ENCODE data around the gene CMTM4.
"Not testable (repeated sequence)": the region's sequence is repeated elsewhere in the genome, so short reads cannot be mapped to it uniquely, and the experiment has no call there.

Gene CMTM4

DNA sequence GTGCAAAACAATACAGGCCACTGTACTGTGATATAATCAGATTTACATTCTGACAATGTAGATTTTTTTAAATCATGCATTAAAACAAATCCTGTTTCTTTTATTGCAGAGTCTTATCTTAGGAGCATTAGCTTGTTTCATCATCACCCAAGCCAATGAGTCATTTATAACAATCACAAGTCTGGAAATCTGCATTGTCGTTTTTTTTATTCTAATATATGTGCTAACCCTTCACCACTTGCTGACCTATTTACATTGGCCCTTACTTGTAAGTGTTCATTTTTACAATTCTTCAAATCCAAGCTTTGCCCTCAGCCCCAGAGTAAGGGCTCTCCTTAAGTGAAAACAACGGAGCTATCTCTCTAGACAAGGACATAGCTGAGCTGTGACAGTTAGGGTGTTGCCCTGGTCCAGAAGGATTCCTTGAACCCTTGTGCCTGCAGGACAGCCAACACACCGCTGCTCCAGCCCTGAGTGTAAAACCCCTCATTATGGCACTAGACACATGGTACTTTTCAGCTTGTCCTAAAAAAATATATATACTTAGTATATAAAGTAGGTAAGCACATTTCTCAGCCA lies 126.6 kb downstream of the CMTM4 start:
- H3K9me3 ChIP-seq (ENCODE audit: severe bottlenecking), result no peaks in the 10 kb centered on the region
- H3K4me3 ChIP-seq (ENCODE audit: severe bottlenecking), result no peak overlapping the region
- TF ChIP-seq, protein P1, sequence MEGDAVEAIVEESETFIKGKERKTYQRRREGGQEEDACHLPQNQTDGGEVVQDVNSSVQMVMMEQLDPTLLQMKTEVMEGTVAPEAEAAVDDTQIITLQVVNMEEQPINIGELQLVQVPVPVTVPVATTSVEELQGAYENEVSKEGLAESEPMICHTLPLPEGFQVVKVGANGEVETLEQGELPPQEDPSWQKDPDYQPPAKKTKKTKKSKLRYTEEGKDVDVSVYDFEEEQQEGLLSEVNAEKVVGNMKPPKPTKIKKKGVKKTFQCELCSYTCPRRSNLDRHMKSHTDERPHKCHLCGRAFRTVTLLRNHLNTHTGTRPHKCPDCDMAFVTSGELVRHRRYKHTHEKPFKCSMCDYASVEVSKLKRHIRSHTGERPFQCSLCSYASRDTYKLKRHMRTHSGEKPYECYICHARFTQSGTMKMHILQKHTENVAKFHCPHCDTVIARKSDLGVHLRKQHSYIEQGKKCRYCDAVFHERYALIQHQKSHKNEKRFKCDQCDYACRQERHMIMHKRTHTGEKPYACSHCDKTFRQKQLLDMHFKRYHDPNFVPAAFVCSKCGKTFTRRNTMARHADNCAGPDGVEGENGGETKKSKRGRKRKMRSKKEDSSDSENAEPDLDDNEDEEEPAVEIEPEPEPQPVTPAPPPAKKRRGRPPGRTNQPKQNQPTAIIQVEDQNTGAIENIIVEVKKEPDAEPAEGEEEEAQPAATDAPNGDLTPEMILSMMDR (IDR thresholded peaks at IDR 0.05; ENCODE audit: poor library complexity, severe bottlenecking), result no peak
- peak overlapping the region; percentile 20 for H3K27ac ChIP-seq (ENCODE audit: poor library complexity, severe bottlenecking)
- ATAC-seq (ENCODE audit: low read depth), result peak; percentile 69
- peaks cover 15% of the 10 kb centered on the region for H3K4me1 ChIP-seq (ENCODE audit: insufficient read depth, poor library complexity, severe bottlenecking)
- no peaks in the 10 kb centered on the region for H3K27me3 ChIP-seq (ENCODE audit: insufficient read depth, poor library complexity, severe bottlenecking)
- H3K36me3 ChIP-seq (ENCODE audit: low read depth), result peaks cover 32% of the 10 kb centered on the region
- no peak for DNase-seq (ENCODE audit: low spot score)

DNA sequence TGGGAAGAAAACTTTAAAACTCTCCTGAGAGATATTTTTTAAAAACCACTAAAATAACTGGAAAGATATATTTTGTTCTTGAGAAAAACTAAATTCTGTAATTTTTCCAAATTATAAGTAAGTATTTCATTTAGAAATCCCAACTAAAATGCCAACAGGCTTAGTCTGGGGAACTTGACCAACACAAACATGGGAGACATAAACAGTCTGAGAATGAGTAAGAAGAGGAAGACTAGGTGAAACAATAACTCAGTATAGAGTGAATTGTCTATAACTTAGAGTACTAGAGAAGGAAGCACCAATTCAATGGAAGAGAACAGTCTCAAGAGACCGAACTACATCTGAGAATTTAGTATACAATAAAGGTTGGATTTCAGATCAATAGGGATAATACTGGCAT lies 127.4 kb downstream of the CMTM4 start:
- ATAC-seq (ENCODE audit: low read depth) (peak; percentile 60), DNase-seq (ENCODE audit: low spot score) (no peak)
- Histone ChIP-seq H3K9me3 (ENCODE audit: severe bottlenecking) (no peaks in the 10 kb centered on the region), H3K36me3 (ENCODE audit: low read depth) (peaks cover 38% of the 10 kb centered on the region), H3K27ac (ENCODE audit: poor library complexity, severe bottlenecking) (peak overlapping the region; percentile 20), H3K4me1 (ENCODE audit: insufficient read depth, poor library complexity, severe bottlenecking) (peaks cover 15% of the 10 kb centered on the region), H3K4me3 (ENCODE audit: severe bottlenecking) (no peak overlapping the region), H3K27me3 (ENCODE audit: insufficient read depth, poor library complexity, severe bottlenecking) (no peaks in the 10 kb centered on the region)
- TF ChIP-seq, protein P1 (IDR thresholded peaks at IDR 0.05; ENCODE audit: poor library complexity, severe bottlenecking), result no peak

DNA sequence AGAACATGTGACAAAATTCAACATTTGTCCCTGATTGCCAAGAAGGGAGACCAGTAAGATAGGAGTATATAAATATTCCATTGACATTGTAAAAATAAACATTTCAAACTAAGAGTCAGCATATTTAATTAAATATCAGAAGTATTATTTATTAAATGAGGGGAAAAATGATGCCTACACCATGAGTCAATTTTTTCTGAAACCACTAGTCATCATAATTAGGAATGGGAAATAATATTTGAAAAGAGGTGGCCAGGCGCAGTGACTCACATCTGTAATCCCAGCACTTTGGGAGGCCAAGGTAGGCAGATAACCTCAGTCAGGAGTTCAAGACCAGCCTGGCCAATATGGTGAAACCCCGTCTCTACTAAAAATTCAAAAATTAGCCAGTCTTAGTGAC lies 128.2 kb downstream of the CMTM4 start:
- Histone ChIP-seq H3K36me3 (ENCODE audit: low read depth) (peaks cover 46% of the 10 kb centered on the region), H3K9me3 (ENCODE audit: severe bottlenecking) (no peaks in the 10 kb centered on the region), H3K27me3 (ENCODE audit: insufficient read depth, poor library complexity, severe bottlenecking) (no peaks in the 10 kb centered on the region), H3K4me3 (ENCODE audit: severe bottlenecking) (no peak overlapping the region), H3K4me1 (ENCODE audit: insufficient read depth, poor library complexity, severe bottlenecking) (peaks cover 15% of the 10 kb centered on the region), H3K27ac (ENCODE audit: poor library complexity, severe bottlenecking) (peak overlapping the region; percentile 20)
- TF ChIP-seq, protein P1 (IDR thresholded peaks at IDR 0.05; ENCODE audit: poor library complexity, severe bottlenecking), result no peak
- ATAC-seq (ENCODE audit: low read depth), result no peak
- no peak for DNase-seq (ENCODE audit: low spot score)

DNA sequence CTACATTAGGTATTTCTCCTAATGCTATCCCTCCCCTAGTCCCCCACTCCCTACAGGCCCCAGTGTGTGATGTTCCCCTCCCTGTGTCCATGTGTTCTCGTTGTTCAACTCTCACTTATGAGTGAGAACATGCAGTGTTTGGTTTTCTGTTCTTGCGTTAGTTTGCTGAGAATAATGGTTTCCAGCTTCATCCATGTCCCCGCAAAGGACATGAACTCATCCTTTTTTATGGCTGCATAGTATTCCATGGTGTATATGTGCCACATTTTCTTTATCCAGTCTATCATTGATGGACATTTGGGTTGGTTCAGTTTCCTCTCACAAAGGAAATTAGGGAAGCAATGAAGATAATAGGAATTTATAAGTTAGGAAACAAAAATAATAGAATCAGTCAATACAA lies 129.3 kb downstream of the CMTM4 start:
- not testable (repeated sequence) for H3K27me3 ChIP-seq (ENCODE audit: insufficient read depth, poor library complexity, severe bottlenecking); ATAC-seq (ENCODE audit: low read depth); DNase-seq (ENCODE audit: low spot score); H3K4me3 ChIP-seq (ENCODE audit: severe bottlenecking); H3K27ac ChIP-seq (ENCODE audit: poor library complexity, severe bottlenecking); H3K9me3 ChIP-seq (ENCODE audit: severe bottlenecking)
- H3K4me1 ChIP-seq (ENCODE audit: insufficient read depth, poor library complexity, severe bottlenecking), result peaks cover 15% of the 10 kb centered on the region
- peaks cover 56% of the 10 kb centered on the region for H3K36me3 ChIP-seq (ENCODE audit: low read depth)

DNA sequence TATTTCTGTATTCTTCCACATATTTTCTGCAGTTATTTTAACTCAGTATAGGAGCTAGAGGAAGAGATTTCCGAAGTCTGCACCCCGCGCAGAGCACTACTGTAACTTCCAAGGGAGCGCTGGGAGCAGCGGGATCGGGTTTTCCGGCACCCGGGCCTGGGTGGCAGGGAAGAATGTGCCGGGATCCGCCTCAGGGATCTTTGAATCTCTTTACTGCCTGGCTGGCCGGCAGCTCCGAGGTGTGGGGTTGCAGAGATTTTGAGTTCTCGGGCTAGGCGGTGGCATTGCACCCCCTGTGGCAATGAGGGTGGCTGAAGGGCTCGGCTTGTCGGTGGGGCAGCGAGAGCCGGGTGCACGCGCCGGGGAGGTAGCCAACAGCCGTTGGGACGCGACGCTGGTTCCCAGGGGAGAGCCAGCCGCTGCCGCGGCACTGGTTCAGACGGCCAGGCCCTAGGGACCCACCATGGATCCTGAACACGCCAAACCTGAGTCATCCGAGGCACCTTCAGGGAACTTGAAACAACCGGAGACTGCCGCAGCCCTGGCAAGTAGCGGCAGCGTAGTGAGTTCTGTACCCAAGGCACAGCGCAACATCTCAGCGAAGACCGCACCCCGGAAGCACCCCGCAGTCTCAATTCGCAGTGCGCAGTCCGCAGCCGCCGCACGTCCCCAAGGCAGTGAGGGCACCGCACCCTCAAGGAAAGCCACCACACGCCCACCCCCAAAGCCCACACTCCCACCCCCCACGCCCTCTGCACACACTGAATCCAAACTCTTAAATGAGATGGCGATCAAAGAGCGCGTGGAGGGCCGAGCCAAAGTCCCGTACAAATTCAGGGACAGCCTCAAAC lies 130.3 kb downstream of the CMTM4 start, which contains the start of gene CMTM1:
Gene CMTM1, plus strand, starts transcription at position 389 of the 851 bp plus-strand sequence. Its CDS starts 75 bp downstream, at position 464.
- DNase-seq (ENCODE audit: low spot score) (no peak), ATAC-seq (ENCODE audit: low read depth) (no peak)
- Histone ChIP-seq H3K36me3 (ENCODE audit: low read depth) (peaks cover 65% of the 10 kb centered on the region), H3K27me3 (ENCODE audit: insufficient read depth, poor library complexity, severe bottlenecking) (no peaks in the 10 kb centered on the region), H3K4me1 (ENCODE audit: insufficient read depth, poor library complexity, severe bottlenecking) (peaks cover 15% of the 10 kb centered on the region), H3K9me3 (ENCODE audit: severe bottlenecking) (no peaks in the 10 kb centered on the region), H3K4me3 (ENCODE audit: severe bottlenecking) (no peak within 1 kb of the TSS), H3K27ac (ENCODE audit: poor library complexity, severe bottlenecking) (no peak within 1 kb of the TSS)
- TF ChIP-seq, protein P1 (IDR thresholded peaks at IDR 0.05; ENCODE audit: poor library complexity, severe bottlenecking), result no peak

Data from RWPE2 (cell line).